D721Med (cell line): ENCODE data around the gene TBL3.
A peak's percentile ranks its signal among the peaks of the same experiment; 100 is the strongest.

Experiments used
- DNase-seq: peaks from one replicate; pipeline ENCODE4 v3.0.0; 2011; ENCODE audit warnings: low spot score; ENCODE audit not compliant: insufficient read length
- FAIRE-seq: peaks from 2 replicates; lab custom pipeline; 2011; peaks lifted over from hg19 to GRCh38; lab: Jason Lieb, UNC
- TF ChIP-seq, protein P1 (sequence below): IDR thresholded peaks from 2 replicates; pipeline ENCODE4 v1.5.1; 2012; ENCODE audit warnings: mild to moderate bottlenecking, control low read depth; ENCODE audit not compliant: insufficient read depth; ENCODE audit errors: missing control alignments

Gene TBL3

GRCh38 chr16:1985466-1986150, 13.8 kb downstream of the TBL3 start:
- no peak for DNase-seq
- TF ChIP-seq, protein P1, sequence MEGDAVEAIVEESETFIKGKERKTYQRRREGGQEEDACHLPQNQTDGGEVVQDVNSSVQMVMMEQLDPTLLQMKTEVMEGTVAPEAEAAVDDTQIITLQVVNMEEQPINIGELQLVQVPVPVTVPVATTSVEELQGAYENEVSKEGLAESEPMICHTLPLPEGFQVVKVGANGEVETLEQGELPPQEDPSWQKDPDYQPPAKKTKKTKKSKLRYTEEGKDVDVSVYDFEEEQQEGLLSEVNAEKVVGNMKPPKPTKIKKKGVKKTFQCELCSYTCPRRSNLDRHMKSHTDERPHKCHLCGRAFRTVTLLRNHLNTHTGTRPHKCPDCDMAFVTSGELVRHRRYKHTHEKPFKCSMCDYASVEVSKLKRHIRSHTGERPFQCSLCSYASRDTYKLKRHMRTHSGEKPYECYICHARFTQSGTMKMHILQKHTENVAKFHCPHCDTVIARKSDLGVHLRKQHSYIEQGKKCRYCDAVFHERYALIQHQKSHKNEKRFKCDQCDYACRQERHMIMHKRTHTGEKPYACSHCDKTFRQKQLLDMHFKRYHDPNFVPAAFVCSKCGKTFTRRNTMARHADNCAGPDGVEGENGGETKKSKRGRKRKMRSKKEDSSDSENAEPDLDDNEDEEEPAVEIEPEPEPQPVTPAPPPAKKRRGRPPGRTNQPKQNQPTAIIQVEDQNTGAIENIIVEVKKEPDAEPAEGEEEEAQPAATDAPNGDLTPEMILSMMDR: no peak
- FAIRE-seq: no peak

DNA sequence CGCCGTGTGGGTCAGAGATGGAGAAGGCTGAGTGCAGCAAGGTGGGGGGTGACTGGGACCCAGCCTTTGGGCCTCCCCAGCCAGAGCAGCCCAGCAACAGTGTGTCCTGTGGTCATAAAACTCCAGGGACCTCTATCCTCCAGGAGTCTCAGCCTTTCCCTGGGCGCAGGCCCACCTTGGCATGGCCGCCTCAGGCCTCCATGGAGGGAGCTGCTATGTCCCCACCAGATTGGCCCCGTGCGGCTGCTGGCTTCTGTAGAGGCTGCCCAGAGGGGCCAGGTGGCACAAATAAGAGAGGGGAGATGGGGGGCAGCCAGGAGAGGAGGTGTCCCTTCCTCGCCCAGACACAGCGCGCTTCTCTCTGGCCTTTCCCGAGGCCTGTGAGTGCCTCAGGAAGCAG, 15.3 kb downstream of the TBL3 start:
- FAIRE-seq (no peak), DNase-seq (no peak)
- TF ChIP-seq, protein P1: no peak

DNA sequence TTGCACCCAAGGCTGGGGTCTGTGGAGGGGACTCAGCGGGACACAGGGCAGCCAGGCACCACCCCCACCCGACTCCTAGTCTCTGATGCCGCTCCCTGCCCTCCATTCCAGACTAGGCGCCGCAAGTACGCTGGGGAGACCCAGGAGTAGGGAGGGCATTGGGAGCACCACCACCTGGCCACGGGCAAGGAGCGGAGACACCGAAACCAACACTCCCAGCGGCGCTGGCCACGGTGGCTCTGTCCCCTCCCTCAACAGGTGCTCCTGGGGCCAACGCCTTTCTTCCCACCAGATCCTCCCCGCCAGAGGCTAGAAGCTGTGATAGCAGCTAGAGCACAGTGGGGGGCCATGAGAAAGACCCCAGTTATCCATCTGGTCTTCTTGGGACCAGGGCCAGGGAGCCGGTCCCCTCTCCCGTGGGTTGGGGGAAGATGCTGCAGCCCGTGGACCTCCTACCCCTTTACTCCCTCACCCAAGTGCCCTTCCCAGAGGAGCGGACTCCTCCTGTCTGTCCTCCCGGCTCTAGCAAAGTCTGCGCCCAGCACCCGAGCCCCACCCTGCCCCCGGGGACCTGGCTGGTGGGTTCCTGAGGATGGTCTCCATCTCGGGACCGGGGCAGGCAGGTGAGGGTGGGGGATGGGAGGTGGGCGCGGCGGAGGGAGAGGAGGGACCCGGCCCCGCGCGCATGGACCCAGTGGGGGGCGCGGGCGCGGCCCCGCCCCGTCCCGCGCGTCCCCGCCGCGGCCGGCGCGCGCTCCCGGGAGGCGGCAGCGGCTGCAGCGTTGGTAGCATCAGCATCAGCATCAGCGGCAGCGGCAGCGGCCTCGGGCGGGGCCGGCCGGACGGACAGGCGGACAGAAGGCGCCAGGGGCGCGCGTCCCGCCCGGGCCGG, 17.6 kb downstream of the TBL3 start, which contains the start of gene SYNGR3:
SYNGR3 (plus strand) TSS at position 762 of the 892 bp plus-strand sequence. CDS start 133 bp downstream, outside the sequence.
- FAIRE-seq (no peak), DNase-seq (peak; percentile 61)
- TF ChIP-seq, protein P1: no peak

DNA sequence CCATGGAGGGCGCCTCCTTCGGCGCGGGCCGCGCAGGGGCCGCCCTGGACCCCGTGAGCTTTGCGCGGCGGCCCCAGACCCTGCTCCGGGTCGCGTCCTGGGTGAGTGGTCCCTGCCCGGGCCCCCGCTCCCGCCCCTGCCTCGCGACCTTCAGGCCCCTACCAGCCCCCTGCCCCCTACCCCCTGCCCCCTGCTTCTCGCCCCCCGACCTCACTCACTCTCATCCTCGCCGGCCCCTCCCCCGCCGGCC, 18.2 kb downstream of the TBL3 start:
- TF ChIP-seq, protein P1: no peak
- DNase-seq (no peak), FAIRE-seq (no peak)

DNA sequence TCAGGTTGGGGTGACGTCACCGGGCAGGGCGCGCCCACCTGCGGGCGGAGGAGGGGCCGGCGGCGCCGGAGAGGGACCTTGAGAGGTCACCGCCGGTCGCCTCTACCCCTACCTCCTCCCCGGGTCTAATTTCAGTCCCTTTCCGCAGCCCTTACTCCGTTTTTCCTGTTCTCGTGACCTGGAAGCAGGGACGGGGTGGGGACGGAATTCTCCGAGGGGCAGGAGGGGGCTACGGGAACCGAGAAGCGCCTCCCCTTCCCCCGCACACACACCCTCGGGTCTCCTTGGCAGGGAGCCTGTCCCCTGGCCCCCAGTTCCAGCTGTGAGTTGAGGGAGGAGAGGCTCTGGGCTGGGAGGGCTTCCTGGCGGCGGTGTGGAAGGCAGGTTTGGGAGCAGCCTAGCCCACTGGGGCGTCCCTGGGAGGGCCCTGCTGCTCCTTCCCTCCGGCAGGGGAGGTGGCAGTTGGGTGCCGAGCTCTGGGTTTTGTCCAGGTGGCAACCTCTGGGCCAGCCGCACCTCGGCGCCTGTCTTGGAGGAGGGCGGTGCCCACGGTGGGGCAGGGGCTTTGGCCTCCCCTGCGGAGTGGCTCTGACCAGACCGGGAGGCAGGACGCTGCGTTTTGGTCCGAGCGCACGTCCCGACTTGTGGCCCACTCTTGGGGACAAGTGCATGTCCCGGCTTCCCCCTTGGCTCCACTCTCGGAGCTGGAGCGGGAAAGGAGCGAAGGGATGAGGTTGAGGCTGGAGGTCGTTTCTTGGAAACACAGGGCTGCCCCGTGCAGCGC, 18.7 kb downstream of the TBL3 start:
- TF ChIP-seq, protein P1: no peak
- DNase-seq (peak; percentile 68), FAIRE-seq (no peak)

GRCh38 chr16:1991135-1991551, 19.3 kb downstream of the TBL3 start:
- no peak for DNase-seq
- no peak for FAIRE-seq
- TF ChIP-seq, protein P1: no peak
